GM21390 (cell line): ENCODE data around the gene HTR2B.
"Not testable (repeated sequence)": the region's sequence is repeated elsewhere in the genome, so short reads cannot be mapped to it uniquely, and the experiment has no call there.

Source experiments
- ATAC-seq: cut with Tn5 transposase; IDR thresholded peaks from one replicate; pipeline ENCODE4 v1.9.1; 2021; ENCODE audit not compliant: unreplicated experiment

Gene HTR2B

GRCh38 chr2:231133365-231134099 is 8.7 kb upstream of the HTR2B start:
- no peak for ATAC-seq

- ATAC-seq = no peak
These were observed 7.3 kb upstream of the HTR2B start for GRCh38 chr2:231132129-231132528.

- no peak for ATAC-seq
These were observed 5.7 kb upstream of the HTR2B start for GRCh38 chr2:231130336-231131056.

GRCh38 chr2:231129216-231129615 is 4.4 kb upstream of the HTR2B start:
- ATAC-seq = no peak

GRCh38 chr2:231128541-231128940 is 3.7 kb upstream of the HTR2B start:
- ATAC-seq = no peak

- ATAC-seq = no peak
These were observed 3.1 kb upstream of the HTR2B start for GRCh38 chr2:231127936-231128335.

- no peak for ATAC-seq
These were observed 2.6 kb upstream of the HTR2B start for GRCh38 chr2:231127480-231127879.

GRCh38 chr2:231126123-231126522 is 1.3 kb upstream of the HTR2B start:
- ATAC-seq = no peak

- ATAC-seq = no peak
These were observed 1.4 kb downstream of the HTR2B start for GRCh38 chr2:231123362-231123898.

- no peak for ATAC-seq
These were observed 6.3 kb downstream of the HTR2B start for GRCh38 chr2:231118614-231118942.

GRCh38 chr2:231117922-231118613 is 6.8 kb downstream of the HTR2B start:
- ATAC-seq = no peak

GRCh38 chr2:231117148-231117547 is 7.7 kb downstream of the HTR2B start:
- no peak for ATAC-seq

- ATAC-seq = no peak
These were observed 9.2 kb downstream of the HTR2B start for GRCh38 chr2:231115651-231116050.

GRCh38 chr2:231113489-231113888 is 11.4 kb downstream of the HTR2B start:
- no peak for ATAC-seq

GRCh38 chr2:231111987-231112386 is 12.9 kb downstream of the HTR2B start:
- no peak for ATAC-seq

- no peak for ATAC-seq
These were observed 14.3 kb downstream of the HTR2B start for GRCh38 chr2:231110551-231110950.

- ATAC-seq = peak; percentile 85
These were observed 20.6 kb downstream of the HTR2B start for GRCh38 chr2:231104115-231104713.

GRCh38 chr2:231102772-231103171 is 22.1 kb downstream of the HTR2B start:
- no peak for ATAC-seq

GRCh38 chr2:231100990-231101389 is 23.9 kb downstream of the HTR2B start:
- ATAC-seq = no peak

- ATAC-seq = not testable (repeated sequence)
These were observed 24.5 kb downstream of the HTR2B start for GRCh38 chr2:231100321-231100720.

- ATAC-seq = no peak
These were observed 24.9 kb downstream of the HTR2B start for GRCh38 chr2:231099918-231100317.
